HG03342 (cell line): ENCODE results near the gene GPC3.
"Not testable (repeated sequence)": the region's sequence is repeated elsewhere in the genome, so short reads cannot be mapped to it uniquely, and the experiment has no call there.

Source experiments
- ATAC-seq: cut with Tn5 transposase; IDR thresholded peaks from one replicate; pipeline ENCODE4 v1.9.1; 2021; ENCODE audit warnings: mild to moderate bottlenecking, moderate library complexity; ENCODE audit not compliant: unreplicated experiment

The GPC3 gene

DNA sequence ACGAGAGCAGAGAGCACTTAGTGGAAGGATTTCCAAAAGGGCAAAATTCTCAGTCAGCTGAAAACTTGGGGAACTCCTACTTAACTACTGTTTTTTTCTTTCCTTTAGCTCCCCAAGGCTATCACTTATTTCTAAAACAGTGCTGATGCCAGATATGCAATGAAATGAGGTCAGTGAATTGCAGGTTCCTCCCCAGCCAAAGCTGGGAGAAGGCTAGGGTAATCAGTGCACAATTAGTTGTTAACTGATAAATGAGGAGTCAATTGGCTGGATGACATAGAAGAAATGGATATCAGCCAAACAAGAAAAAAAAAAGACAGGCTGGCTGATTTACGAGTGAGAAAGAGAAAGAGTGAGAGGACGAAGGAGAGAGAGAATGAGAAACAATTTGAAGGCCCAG lies 195.6 kb downstream of the GPC3 start:
- no peak for ATAC-seq

- ATAC-seq = no peak
Measured at GRCh38 chrX:133786382-133786781, 199.0 kb downstream of the GPC3 start.

GRCh38 chrX:133783274-133783673 lies 202.1 kb downstream of the GPC3 start:
- ATAC-seq = peak; percentile 88

DNA sequence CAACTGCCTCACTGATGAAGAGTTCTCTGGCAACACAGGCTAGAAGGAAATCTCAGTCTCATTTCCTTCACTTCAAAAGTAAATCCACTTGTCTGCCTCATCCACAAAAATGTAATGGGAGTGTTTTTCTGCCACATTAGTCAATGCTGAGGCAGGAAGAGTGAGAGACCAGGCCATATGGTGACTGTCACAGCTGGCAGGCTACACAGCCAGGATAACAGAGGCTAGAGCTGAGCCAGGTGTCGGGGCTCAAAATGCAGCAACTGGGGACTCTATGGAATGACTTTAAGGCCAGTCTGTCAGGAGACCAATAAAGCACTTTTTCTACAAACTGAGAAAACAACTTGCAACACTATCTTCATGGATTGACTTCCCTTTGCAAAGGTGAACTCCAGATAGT lies 204.2 kb downstream of the GPC3 start:
- ATAC-seq = no peak

- no peak for ATAC-seq
Measured at GRCh38 chrX:133776072-133776471, 209.3 kb downstream of the GPC3 start.

- no peak for ATAC-seq
Measured at GRCh38 chrX:133774807-133775206, 210.6 kb downstream of the GPC3 start.

DNA sequence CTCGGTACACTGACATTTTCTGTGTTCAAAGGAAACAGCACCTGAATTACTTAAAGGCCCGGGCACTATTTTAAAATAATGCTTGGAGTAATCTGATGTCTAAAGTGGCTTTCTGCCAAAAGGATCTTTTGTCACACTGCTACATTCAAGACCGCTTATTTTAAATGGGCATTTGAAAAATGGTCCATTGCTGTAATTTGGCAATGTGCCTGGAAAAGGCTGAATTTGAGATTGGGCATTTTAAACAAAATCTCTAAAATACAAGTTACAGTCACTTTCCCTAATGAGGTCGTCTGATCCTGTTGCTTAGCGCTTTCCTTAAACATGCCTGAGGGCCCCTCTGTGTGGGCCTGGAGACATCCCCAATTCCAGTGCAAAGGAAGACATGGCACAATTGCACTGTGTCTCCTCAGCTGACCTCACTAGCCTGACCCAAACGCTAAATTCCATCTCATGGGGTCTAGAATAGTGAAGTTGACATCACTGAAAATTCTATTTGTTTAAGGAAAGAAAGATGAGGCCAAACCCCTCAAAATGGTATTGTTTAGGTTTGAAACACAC lies 214.2 kb downstream of the GPC3 start:
- no peak for ATAC-seq

DNA sequence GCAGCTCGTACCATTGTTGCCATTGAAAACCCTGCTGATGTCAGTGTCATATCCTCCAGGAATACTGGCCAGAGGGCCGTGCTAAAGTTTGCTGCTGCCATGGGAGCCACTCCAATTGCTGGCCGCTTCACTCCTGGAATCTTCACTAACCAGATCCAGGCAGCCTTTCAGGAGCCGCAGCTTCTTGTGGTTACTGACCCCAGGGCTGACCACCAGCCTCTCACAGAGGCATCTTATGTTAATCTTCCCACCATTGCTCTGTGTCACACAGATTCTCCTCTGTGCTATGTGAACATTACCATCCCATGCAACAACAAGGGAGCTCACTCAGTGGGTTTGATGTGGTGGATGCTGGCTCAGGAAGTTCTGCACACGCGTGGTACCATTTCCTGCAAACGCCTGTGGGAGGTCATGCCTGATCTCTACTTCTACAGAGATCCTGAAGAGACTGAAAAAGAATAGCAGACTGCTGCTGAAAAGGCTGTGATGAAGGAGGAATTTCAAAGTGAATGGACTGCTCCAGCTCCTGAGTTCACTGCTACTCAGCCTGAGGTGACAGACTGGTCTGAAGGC lies 222.3 kb downstream of the GPC3 start:
- not testable (repeated sequence) for ATAC-seq

DNA sequence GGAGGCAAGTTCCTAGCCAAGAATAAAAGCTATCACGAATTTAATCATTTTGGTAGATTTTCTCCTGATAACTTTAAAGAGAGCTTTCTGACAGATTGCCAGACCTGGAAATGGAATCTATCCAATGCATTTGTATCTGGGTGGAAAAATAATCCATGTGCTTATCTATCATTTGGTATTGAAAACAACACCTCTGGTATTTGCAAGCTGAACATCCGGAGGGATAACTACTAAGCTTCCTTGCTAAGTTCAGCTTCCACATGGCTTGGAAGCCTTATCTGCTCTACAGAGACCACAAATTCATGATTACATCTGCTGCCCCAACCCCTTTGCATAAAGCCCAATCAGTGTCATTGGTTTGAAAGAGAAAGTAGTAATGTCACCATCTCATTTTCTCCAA lies 230.7 kb downstream of the GPC3 start:
- ATAC-seq = no peak

- ATAC-seq = no peak
Measured at GRCh38 chrX:133749951-133750350, 235.4 kb downstream of the GPC3 start.

- ATAC-seq = no peak
Measured at GRCh38 chrX:133749370-133749769, 236.0 kb downstream of the GPC3 start.

DNA sequence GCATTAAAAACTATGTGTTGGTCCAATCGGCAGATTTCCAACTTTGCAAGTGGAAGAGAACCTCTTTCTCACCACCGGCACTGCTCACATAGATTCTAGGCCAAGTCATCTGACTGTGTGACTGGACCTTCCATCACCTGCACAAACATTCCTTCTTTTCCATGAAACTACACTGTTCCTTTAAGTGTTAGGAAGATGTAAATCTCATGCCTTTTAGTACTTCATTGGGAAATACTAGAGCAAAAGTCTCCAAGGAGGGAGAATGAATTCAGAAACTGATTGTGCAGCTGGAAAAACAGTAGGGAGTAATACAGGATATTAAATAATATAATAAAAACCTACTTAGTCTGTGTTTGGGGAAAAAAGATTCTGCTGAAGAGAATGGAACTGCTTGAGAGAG lies 238.2 kb downstream of the GPC3 start:
- no peak for ATAC-seq

- ATAC-seq = no peak
Measured at GRCh38 chrX:133746593-133746992, 238.8 kb downstream of the GPC3 start.

GRCh38 chrX:133745349-133745748 lies 240.0 kb downstream of the GPC3 start:
- no peak for ATAC-seq

DNA sequence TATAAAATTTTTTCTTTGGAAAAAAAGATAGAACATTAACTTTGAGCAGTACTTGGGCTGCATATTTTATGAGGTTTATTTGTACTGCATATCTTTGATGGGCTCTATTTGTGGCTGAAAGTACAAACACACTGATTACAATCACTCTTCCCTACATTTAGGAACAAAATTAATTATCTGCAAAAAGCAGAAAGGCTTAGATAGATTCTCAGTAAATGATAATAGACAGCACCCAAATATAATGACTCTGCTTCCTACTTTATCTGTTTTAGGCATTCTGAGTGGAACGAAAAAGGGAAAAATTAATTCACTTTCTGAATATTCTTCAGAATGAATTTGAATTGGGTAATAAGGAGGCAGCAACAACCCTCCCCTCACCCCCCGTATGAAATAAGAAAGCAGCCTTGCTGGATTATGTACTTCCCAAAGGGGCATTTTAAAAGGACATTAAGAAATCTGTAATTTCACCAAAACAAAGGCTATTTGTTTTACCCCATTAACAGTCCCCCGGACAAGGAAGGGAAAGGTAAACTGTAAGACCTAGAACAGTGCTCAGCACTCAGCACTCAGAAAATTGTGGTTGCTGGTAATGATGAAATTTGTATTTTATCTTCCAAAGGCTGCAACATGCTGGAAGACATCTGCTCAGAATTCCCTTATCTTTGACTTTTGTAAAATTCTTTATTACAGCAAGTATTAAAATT lies 242.6 kb downstream of the GPC3 start:
- no peak for ATAC-seq

GRCh38 chrX:133741303-133741702 lies 244.1 kb downstream of the GPC3 start:
- ATAC-seq = no peak

GRCh38 chrX:133726642-133727041 lies 258.8 kb downstream of the GPC3 start:
- no peak for ATAC-seq

- no peak for ATAC-seq
Measured at GRCh38 chrX:133726211-133726630, 259.2 kb downstream of the GPC3 start.

DNA sequence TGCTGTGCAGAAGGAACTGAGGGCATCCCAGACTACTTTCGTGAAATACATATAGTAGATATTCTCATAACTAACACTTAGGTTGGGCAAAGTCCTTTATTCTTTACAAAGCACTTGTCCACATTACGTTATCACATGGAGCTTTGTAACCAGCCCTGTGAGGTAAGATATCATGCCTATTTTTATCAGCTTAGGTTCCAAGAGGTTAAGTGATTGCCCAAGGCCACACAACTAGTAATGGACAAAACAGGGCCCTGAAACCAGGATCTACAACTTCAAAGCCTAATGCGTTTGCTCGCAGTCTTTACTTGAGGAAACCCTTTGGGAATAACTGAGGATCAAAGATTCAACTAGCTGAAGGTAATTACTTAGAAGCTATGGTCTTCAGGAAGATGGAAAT lies 261.5 kb downstream of the GPC3 start:
- ATAC-seq = no peak

DNA sequence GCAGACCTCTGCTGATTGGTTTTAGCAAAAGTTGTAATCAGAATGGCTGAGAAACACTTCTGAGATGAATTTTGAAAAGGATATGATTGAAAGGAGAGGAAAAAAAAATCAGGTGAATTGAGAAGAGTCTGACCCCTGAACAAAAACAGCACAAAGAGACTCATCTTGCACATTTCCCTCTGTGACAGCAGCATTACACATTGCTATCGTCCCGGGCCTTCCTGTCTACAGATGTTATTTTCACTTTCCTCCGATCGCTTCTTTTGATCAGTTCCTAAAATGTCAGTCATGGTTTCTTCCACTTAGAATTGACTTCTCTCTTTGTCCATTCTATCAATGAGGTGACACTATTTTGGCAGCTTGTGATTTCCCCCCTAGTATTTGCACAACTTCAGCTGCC lies 262.6 kb downstream of the GPC3 start:
- ATAC-seq = no peak

- ATAC-seq = not testable (repeated sequence)
Measured at GRCh38 chrX:133720269-133720668, 265.1 kb downstream of the GPC3 start.

DNA sequence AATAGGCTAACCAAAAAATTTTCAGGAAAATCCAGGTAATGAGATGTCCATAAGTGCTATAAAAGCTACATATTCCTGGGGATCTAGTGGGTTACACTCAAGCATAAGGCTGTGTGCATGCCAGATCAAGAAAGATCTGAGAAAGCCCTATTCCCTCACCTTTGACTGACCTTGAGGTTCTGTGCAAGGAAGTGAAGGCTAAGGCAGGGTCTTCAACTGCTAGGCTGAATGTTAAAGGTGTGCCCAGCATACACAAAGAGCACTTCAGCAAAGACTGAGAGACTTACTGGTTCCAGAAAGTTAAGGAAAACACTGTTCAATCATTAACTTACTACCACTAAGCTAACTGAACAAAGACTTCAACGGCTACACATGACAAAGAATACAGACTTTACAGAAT lies 269.7 kb downstream of the GPC3 start:
- no peak for ATAC-seq

GRCh38 chrX:133709501-133709900 lies 275.9 kb downstream of the GPC3 start:
- no peak for ATAC-seq
